Occipital lobe (tissue), 2 donors: ENCODE measurements around the gene RUBCNL. TPM values are rescaled to one million over a fixed set of nuclear protein-coding genes. Genes with fewer than 3 reads are reported as not detected.
"Not testable (repeated sequence)": the region's sequence is repeated elsewhere in the genome, so short reads cannot be mapped to it uniquely, and the experiment has no call there.

ENCODE experiments used
- DNase-seq: peaks from one replicate; lab custom pipeline; 2025; lab: John Stamatoyannopoulos, UW
- total RNA-seq: library from RNA; depleted of rRNA; stranded (reverse); fragments of >200 nt; gene quantifications from one replicate; pipeline ENCODE4 v1.2.3, GENCODE V29; 2014

The RUBCNL gene
- total RNA-seq, 1 donor from 2014 or later: 5.8 TPM

DNA sequence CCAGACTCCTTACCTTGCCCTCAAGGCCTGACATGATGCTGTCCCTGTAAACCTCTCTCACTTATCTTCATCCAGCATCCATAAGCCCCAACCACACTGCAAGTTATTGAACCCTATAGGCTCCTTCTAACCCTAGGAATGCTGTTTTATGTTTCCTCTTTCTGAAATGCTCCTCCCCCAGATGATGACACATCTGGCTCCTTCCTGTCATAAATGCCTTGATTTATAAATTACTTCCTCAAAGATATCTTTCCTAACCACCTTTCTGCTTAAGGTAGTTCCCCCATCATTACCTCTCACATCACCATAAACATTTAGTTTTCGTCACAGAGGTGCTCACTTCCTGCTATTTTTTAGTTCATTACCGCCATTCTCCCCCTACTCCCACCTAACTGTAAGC is 12.3 kb downstream of the RUBCNL start:
- no peak for DNase-seq

DNA sequence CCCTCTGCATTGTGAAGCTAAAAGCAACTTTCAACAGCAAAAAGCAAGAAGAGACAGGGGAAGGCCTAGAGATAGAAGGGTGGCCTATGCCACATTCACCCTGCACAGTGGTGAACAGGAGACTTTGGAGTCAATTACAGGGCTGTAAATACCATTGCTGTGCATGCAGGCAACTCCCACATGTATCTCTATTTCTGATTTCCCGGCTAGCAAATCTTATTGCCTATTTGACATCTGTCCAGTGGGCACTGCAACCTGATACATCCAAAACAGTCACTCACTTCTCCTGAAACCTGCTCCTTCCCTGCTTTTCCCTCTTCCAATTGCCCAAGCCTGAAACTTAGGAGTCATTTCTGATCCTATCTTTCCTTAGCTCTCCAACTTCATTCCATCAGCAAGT is 13.4 kb downstream of the RUBCNL start:
- DNase-seq: no peak

DNA sequence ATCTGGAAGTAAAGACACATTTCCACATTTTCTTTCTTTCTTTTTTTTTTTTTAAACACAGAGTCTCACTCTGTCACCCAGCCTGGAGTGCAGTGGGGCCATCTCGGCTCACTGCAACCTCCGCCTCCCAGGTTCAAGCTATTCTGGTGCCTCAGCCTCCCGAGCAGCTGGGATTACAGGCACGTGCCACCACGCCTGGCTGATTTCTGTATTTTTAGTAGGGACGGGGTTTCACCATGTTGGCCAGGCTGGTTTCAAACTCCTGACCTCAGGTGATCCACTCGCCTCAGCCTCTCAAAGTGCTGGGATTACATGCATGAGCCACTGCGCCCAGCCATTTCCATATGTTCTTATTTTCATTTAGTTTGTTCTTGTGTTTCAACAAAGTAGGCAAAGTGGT is 14.1 kb downstream of the RUBCNL start:
- DNase-seq: not testable (repeated sequence)

DNA sequence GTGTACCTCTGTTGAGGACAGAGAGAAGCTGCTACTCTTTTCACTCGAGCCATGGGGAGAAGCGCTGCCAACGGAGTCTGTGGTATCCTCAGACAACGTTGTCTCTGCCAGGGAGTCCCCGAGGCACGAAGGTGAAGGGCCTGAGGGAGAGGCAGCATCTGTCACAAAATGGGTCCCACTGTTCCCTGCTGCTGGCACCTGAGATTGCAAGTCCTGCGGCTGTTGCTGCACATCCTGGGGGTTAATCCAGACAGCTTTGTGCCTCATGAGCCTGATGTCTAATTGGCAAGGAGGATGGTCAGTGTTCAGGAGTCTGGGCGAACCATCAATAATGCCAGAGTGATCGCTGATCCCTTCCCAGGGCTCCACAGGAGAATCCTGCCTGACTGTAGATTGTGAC is 15.0 kb downstream of the RUBCNL start:
- no peak for DNase-seq

DNA sequence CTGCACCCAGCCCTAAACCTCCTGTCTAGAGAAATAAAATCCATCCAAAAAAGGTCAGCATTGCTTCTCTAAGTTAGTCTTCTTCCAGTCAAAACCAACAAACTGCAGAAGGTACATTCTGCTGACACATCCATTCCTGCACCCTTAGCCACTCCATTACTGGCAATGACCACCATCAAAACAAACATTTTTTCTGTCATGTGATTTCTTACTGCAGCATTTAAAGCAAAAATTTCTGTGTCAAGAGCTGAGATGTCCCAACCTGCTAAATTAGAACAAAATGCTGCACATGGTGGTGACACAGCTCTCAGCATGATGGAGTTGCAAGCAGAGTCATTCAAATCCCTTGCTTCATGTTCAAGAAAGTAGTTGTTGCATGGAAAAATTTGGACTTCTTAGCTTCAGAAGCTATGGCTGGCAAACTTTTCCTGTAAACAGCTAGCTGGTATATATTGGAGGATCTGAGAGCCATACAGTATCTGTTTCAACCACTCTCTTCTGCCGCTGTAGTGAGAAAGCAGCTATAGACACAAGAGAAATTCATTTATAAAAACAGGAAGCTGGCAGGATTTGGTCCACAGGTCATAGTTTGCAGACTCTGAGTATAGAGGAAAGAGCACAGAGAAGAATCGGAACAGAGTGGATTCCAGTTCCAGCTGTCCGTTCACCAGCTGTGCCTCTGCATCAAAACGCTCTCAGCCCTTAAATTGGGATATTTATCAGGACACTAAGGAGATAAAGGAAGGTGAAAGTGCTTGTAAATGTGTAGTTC is 17.4 kb downstream of the RUBCNL start:
- DNase-seq: no peak

DNA sequence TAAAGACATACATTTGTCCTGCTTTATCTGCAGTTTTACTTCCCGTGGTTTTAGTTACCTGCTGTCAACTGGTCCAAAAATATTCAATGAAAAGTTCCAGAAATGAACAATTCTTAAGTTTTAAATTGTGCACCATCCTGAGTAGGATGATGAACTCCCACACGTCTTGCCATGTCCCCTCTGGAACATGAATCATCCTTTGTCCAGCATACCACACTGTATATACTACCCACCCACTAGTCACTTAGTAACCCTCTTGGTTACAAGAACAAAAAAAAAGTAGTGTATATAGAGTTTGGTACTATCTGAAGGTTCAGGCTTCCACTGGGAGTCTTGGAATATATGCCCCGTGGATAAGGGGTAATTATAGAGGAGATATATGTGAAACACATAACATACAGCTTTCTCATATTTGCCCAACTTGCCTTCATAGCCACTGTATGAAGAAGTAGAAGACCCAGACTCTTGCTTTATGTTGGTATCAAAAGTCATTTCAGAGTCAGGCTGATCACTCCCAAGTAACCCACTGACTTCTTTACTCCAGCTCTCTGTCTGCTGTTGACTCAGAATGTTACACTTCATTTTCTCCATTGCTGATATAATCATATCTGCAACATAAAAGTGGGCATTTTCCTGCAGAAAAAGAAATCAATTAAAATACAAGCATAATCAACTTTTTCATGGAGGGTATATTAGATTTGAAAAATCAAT is 19.3 kb downstream of the RUBCNL start:
- no peak for DNase-seq

DNA sequence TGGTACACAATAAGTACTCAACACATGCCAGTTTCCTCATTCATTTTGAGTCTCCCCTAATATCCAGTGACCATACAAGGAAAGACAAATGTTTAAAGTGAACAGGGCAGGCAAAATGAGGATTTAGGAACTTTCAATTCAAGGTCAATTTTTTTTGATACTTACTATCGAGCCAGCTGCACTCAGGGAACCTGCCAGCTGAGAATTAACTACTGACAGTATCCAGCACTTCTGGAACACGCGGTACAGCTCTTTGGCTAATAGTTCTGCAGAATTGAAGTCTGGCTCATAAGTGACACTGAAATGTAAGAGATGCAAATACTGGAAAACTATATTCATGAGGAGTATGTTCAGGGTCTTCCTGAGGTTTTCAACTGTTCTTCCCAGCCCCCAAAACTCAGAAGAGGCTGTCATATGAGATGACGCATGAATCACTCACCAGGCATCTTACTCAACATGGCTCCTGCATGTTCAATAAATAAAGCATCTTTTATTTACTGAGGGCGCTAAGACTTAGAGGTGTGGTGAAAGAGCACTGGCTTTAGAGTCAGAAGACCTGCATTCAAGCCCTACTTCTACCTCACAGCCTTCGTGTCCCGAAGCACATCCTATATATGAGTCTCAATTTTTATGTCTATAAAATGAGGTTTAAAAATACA is 25.6 kb downstream of the RUBCNL start:
- no peak for DNase-seq

DNA sequence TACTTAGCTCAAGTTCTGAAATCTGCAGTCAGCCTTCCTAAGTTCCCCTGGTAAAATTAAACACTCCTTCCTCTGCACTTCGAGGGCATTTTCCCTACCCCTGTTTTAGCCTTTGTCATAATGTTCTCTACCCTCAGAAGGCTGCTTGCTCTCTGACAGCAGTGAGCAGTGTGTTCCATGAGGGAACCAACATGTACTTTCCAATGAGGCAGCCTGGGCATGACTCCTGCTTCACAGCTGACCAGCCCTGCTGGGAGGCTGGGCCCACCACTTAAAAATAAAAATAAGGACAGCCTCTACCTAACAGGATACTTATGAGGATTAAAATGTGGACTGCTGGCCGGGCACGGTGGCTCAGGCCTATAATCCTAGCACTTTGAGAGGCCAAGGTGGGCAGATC is 26.4 kb downstream of the RUBCNL start:
- no peak for DNase-seq

DNA sequence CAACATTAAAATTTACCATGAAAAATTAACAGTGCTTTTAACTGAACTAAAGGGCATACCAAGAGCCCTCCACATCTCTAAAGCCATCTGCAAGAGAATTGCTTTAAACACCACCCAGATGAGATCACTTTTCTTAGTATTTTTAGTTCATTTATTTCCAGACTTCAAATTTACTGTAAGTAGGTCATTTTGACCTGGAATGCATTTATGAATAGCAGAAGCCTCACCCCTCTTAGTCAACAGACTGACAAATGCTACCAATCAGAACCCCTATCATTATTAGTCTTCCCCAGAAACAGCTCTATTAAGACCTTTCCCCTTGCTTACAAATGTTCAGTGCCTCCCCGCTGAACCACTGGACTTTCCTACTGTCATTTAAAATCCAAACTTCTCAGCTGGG is 27.3 kb downstream of the RUBCNL start:
- no peak for DNase-seq

DNA sequence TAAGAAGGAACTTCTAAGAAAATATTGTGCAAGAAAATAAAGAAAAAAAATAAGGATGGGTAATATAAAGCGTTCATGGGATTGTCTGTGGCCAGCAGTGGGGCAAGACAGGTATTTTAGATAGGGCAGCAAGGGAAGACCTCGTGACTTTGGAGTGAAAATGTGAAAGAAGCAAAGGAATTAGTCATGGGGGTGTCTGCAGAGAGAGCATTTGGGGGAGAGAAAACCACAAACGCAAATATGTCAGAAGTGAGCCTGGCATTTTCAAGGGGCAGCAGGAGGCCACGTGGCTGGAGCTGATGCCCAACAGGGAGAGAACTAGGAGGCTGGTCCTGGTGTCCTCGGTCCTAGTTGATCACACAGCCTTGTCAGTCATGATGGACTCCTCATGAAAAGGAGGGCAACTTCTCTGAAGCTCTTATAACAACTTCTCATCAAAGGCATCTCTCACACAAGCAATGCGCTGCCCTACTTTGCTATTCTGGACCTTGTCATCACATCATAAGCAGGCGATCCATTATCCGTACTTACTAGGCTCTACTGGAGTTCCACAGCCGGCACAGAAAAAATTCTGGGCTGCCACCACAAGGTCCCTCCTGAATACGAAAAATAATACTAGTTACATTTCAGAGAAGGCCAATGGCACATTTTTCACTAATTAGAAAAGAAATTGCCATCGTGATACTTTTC is 31.0 kb downstream of the RUBCNL start:
- no peak for DNase-seq

DNA sequence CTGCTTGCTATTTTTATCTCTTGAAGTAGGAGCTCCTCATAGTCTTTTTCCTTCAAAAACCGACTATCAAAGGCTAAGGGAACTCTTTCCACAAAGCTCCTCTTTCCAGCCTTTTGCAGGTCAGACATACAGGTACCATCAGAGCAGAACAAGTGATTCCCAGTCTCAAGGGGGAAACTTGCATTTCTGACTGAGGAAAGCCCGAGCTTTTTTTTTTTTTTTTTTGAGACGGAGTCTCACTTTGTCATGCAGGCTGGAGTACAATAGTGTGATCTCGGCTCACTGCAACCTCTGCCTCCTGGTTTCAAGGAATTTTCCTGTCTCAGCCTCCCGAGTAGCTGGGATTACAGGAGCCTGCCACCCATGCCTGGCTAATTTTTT is 32.0 kb downstream of the RUBCNL start:
- DNase-seq: no peak

DNA sequence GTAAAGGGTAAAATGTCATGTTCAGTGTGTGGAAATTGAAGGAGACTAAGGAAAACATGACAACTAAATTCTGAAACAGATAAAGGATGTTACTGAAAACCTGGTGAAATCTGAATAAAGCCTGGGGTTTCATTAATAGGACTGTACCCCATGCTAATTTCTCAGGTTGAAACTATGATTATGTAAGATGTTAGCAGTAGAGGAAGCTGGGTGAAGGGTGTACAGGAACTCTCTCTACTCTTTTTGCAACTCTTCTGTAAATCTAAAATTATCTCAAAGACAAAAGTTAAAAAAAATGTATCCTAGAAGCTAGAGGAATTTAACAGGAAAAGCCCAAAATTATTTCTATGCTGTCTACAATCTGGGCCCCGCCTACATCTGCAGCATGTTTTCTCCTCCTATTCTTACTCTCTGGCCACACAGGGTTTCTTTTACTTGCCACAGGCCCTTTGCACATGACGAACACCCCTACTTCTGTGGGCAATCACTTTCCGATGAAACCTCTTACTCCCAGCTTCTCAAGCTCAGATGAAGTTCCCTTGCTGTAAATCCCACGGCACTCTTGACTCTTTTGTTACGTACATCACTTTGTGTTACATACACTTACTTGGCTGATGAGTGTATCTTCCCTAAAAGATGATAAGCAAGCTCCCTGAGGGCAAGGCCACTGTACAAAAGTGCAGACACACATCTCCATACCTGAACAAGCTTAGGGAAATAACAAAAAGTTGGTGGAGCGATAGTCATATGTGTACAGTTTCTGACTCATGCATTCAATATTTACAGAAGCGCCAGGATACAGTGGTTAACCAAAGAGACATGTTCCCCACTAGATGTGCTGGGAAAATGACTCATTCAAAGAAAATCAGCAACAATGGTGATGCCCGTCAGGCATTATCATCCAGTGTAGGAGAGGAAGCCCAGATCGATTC is 32.6 kb downstream of the RUBCNL start:
- no peak for DNase-seq

DNA sequence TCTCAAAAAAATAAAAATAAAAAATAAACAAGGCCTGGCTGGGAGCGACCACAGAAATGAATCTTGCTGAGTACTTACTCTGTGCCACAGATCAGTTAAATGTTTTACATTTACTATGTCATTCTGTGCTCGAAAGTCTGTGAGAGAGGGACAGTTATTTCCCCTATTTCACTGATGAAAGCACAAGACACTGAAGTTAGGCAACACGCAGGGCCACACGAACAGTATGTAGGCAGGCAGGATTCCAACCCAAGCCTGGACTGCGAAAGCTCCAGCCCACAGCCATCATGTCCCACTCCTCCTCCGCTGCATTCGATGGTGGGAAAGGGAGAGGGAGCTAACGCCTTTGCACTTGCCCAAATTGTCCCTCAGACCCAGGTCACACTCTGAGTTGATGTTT is 34.2 kb downstream of the RUBCNL start:
- DNase-seq: no peak

DNA sequence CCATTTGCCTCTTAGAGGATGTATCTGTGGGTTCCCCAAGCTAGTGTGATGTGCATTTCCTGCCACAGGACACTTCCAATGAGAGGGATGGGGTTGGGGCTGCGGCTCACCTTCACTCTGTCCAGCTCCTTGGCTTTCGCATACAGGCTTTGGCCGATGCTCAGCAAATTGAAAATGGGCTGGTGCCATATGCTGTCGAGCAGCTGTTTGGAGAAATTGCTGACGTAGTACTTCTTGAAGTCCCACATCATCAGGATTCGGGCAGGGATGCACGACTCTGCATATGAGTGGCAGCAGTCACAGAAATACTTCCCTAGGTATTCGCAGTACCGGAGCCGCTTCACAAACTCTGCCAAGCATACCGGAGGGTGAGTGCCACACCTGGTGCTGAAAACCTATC is 37.0 kb downstream of the RUBCNL start:
- DNase-seq: no peak

DNA sequence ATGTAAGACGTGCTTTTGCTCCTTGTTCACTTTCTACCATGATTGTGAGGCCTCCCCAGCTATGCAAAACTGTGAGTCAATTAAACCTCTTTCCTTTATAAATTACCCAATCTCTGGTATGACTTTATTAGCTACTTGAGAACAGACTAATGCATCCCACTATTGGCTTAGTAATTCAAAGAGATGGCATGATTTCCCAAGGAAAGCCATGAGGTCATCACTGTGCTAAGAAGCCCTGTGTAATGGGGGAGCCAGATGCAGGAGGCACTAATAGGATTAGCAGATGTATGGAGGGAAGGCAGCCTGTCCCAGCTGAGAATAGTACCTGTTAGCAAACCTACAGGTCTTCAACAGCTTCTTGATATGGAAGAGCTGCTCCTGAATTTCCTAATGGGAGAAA is 38.1 kb downstream of the RUBCNL start:
- DNase-seq: no peak

DNA sequence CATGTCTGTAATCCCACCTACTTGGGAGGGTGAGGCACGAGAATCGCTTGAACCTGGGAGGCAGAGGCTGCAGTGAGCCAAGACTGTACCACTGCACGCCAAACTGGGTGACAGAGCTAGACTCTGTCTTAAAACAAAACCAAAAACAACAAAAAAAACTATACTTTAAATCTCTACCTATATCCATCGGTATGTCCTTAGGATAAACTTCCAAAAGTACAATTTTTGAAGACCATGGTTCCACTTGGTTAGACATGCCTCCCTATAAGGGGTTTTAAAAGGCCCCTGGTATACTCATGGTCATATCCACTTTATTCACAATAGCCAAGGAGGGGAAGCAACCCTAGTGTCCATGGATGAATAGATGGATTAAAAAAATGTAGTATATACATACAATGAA is 39.8 kb downstream of the RUBCNL start:
- no peak for DNase-seq

DNA sequence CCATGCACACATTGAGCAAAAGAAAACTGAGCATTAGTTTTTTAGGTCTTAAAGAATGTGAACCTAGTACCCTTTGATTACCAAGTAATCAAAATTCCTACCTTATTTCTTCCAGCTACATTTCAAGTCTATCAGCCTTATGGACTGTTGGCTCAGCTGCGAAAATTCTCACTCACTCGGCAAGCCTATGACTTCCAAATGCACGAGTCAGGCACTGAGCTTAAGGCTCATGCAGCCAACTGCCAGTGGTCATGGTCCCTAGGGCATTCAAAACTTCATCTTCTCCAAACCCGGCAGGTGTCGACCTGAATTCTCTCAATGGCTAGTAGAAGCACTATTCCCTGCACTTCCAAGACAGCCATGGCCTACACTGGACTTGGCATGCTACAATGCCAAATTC is 41.2 kb downstream of the RUBCNL start:
- DNase-seq: no peak

DNA sequence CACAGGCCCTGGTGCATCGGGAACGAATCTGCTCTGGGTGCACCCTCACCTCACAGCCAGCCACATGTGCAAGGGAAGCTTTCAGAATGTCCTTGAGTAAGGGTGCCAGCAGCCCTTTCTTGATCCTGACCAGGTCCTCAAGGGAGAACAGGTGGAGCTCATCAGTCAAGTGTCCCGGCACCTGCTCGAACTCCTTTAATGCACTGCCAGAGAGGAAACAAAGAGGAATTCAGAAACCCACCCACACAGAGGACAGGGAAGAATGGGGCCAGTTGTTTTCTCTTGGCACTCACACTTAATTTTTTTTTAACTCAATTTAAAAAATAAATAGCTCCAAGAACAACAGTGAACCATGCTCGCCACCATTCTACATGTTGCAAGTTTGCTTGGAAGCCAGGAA is 41.7 kb downstream of the RUBCNL start:
- DNase-seq: no peak

DNA sequence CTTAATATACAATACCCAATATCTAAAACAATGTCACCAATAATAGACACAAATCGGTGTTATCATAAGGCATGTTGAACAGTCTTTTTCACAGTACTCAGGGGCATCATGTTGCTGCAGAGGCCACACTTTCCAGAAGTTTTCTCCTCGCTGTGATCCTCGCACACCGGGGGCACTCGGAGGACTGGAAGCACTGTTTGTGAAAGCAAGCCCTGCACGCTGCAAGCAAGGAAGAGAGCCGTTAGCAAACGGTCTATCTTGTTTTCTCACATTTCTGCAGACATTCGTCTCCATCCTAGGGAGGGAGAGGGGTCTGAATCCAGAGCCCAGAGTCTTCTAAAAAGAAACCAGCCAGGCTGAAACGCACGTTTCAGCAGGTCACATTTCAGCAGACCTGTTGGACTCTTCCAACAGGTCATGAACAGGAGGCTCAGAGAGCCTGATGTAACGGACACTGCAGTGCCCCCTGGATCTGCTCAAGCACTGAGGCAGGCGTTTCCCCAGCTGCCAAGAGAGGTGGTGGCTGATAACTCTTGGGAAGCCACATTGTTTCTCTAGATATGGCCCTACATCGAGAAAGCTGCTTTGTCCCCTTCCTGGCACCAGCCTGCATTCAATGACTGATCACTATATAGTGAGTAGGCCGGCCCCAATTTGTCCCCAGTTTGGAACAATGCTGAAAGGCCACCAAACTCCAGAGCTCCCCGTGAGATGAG is 43.6 kb downstream of the RUBCNL start:
- DNase-seq: no peak

DNA sequence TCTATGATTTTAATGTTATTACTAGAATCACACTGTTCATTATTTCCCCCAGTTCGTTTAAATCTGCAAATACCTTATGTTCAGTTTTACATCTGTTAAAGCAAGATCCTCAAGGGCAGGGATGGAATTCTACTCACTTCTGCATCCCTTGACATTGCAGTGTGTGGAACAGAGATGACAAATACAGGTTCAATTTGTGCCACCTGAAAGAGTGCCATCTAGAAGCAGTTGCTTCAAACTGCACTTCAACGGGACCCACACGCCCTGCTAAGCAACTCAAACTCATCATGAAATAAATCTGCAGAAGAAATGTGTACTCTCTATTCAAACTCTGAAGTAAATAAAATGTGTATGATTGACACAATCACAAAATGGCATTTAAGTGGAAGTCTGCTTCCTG is 44.5 kb downstream of the RUBCNL start:
- DNase-seq: no peak
